Fibroblast of lung (primary cell): ENCODE results near the gene BOLA2B. TPM values are rescaled to one million over a fixed set of nuclear protein-coding genes. Genes with fewer than 3 reads are reported as not detected.
"Not testable (repeated sequence)": the region's sequence is repeated elsewhere in the genome, so short reads cannot be mapped to it uniquely, and the experiment has no call there.

Experiments
- DNase-seq, 2 donors: peaks; one replicate each; pipeline versions ENCODE4 v3.0.0 to v3.0.0-alpha.2; 2010; ENCODE audit warnings: low read depth in 2 of 2
- H2AFZ ChIP-seq: 2 replicates; pipeline ENCODE4 v1.5.1; 2012; ENCODE audit warnings: low read length, control low read depth, inconsistent platforms
- H3K27ac ChIP-seq: 2 replicates; pipeline ENCODE4 v1.5.1; 2011; ENCODE audit warnings: low read length, control low read depth; ENCODE audit not compliant: insufficient read depth
- H3K27me3 ChIP-seq: 2 replicates; pipeline ENCODE4 v1.5.1; 2011; ENCODE audit warnings: mild to moderate bottlenecking, low read length; ENCODE audit not compliant: control insufficient read depth, insufficient read depth
- H3K36me3 ChIP-seq: 2 replicates; pipeline ENCODE4 v1.5.1; 2011; ENCODE audit warnings: low read length; ENCODE audit not compliant: control insufficient read depth, insufficient read depth
- H3K4me1 ChIP-seq: 2 replicates; pipeline ENCODE4 v1.5.1; 2011; ENCODE audit warnings: low read length; ENCODE audit not compliant: control insufficient read depth, insufficient read depth; ENCODE audit errors: extremely low read depth
- H3K4me2 ChIP-seq: 2 replicates; pipeline ENCODE4 v1.5.1; 2011; ENCODE audit warnings: low read length, control low read depth; ENCODE audit not compliant: insufficient read depth; ENCODE audit errors: extremely low read depth
- H3K4me3 ChIP-seq, 4 experiments: fragments of 200-600 bp in 1 of 4; sonication (generic) in 1 of 4; replicated peaks in 1 of 4; 2 replicates each; pipeline ENCODE4 v1.5.1; 2011 to 2016; ENCODE audit warnings: low read length in 4 of 4, low read depth in 3 of 4, mild to moderate bottlenecking in 3 of 4, control low read depth in 2 of 4, inconsistent platforms in 1 of 4, mixed read lengths in 1 of 4; ENCODE audit not compliant: insufficient read depth in 1 of 4; ENCODE audit errors: control extremely low read depth in 1 of 4
- H3K79me2 ChIP-seq: 2 replicates; pipeline ENCODE4 v1.5.1; 2012; ENCODE audit warnings: mild to moderate bottlenecking, low read length, inconsistent platforms; ENCODE audit not compliant: control insufficient read depth, insufficient read depth
- H3K9ac ChIP-seq: 2 replicates; pipeline ENCODE4 v1.5.1; 2011; ENCODE audit warnings: mild to moderate bottlenecking, low read length, control low read depth; ENCODE audit not compliant: insufficient read depth
- H3K9me3 ChIP-seq: 2 replicates; pipeline ENCODE4 v1.5.1; 2012; ENCODE audit warnings: low read depth, low read length; ENCODE audit not compliant: control insufficient read depth, insufficient read depth
- H4K20me1 ChIP-seq: 2 replicates; pipeline ENCODE4 v1.5.1; 2011; ENCODE audit warnings: low read length; ENCODE audit not compliant: control insufficient read depth, insufficient read depth; ENCODE audit errors: extremely low read depth
- EZH2 ChIP-seq: IDR thresholded peaks from 2 replicates; pipeline ENCODE4 v1.5.1; 2012; ENCODE audit warnings: low read length, control low read depth, mild to moderate bottlenecking; ENCODE audit errors: missing control alignments
- polyA plus RNA-seq, 2 donors: library from polyadenylated mRNA; depleted of rRNA in 1 of 2; stranded (reverse) in 1 of 2; unstranded in 1 of 2; fragments of >200 nt; gene quantifications; 2 replicates each; pipeline ENCODE4 v1.2.1, GENCODE V29; 2011 to 2012; ENCODE audit warnings: missing spikeins in 1 of 2
- total RNA-seq: library from RNA; depleted of rRNA; stranded (reverse); fragments of >200 nt; gene quantifications from 2 replicates; pipeline ENCODE4 v1.2.1, GENCODE V29; 2014
- TF ChIP-seq, protein P1 (sequence below), 2 donors: IDR thresholded peaks in 1 of 2; conservative IDR thresholded peaks in 1 of 2; 1 replicate in 1 of 2; 2 replicates in 1 of 2; pipeline ENCODE4 v1.5.1; 2011 to 2012; ENCODE audit warnings: low read length in 2 of 2, control low read depth in 1 of 2, inconsistent platforms in 1 of 2, low read depth in 1 of 2, mild to moderate bottlenecking in 1 of 2

BOLA2B gene
- total and polyA plus RNA-seq, 2 donors (not counting 1 experiment from before 2014, with no cell fraction given) = 12.6 to 47.4 TPM

- Histone ChIP-seq H3K36me3 (no peaks in the 10 kb centered on the region), H3K27me3 (no peaks in the 10 kb centered on the region), H2AFZ (no peak overlapping the region), H3K4me2 (no peak overlapping the region), H3K9me3 (no peaks in the 10 kb centered on the region), H3K27ac (no peak overlapping the region), H4K20me1 (no peaks in the 10 kb centered on the region), H3K9ac (no peak overlapping the region), H3K4me1 (no peaks in the 10 kb centered on the region), H3K4me3 (no peak overlapping the region), H3K79me2 (no peaks in the 10 kb centered on the region)
- TF ChIP-seq EZH2 = no peak
- DNase-seq = no peak
Observed at GRCh38 chr16:30179195-30179594, 14.3 kb downstream of the BOLA2B start.

- not testable (repeated sequence) for H3K27me3 ChIP-seq, H3K9me3 ChIP-seq, H3K4me2 ChIP-seq, H3K36me3 ChIP-seq, H4K20me1 ChIP-seq, DNase-seq, H3K4me3 ChIP-seq, H2AFZ ChIP-seq, H3K4me1 ChIP-seq, H3K79me2 ChIP-seq, H3K27ac ChIP-seq, H3K9ac ChIP-seq
Observed at GRCh38 chr16:30176876-30177275, 16.6 kb downstream of the BOLA2B start.

DNA sequence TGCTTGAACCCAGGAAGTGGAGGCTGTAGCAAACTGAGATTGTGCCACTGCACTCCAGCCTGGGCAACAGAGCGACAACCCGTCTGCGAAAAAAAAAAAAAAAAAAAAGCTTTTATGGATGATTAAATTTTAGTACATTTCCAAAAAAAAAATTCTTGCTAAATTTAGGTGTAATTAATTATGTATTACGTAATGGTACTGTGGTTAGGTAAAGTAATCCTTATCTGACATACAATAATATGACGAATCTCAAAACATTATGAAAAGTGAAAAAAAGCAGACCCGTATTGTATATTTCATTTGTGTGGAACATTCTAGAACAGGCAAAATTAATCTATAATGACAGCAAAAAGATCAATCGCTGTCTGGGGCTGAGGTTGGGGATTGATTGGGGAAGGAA lies 20.4 kb downstream of the BOLA2B start:
- H3K4me2 ChIP-seq = no peak overlapping the region
- no peaks in the 10 kb centered on the region for H3K9me3 ChIP-seq
- TF ChIP-seq EZH2 = no peak
- TF ChIP-seq, protein P1, sequence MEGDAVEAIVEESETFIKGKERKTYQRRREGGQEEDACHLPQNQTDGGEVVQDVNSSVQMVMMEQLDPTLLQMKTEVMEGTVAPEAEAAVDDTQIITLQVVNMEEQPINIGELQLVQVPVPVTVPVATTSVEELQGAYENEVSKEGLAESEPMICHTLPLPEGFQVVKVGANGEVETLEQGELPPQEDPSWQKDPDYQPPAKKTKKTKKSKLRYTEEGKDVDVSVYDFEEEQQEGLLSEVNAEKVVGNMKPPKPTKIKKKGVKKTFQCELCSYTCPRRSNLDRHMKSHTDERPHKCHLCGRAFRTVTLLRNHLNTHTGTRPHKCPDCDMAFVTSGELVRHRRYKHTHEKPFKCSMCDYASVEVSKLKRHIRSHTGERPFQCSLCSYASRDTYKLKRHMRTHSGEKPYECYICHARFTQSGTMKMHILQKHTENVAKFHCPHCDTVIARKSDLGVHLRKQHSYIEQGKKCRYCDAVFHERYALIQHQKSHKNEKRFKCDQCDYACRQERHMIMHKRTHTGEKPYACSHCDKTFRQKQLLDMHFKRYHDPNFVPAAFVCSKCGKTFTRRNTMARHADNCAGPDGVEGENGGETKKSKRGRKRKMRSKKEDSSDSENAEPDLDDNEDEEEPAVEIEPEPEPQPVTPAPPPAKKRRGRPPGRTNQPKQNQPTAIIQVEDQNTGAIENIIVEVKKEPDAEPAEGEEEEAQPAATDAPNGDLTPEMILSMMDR (conservative IDR thresholded peaks at IDR 0.05 in 1 of 2, IDR thresholded peaks at IDR 0.05 in 1 of 2; ENCODE audit: low read depth in 1 of 2, low read length in 2 of 2) = no peak
- H3K79me2 ChIP-seq = no peaks in the 10 kb centered on the region
- no peak for DNase-seq
- H3K27ac ChIP-seq = no peak overlapping the region
- H3K4me3 ChIP-seq = no peak overlapping the region
- no peaks in the 10 kb centered on the region for H3K36me3 ChIP-seq
- H3K4me1 ChIP-seq = no peaks in the 10 kb centered on the region
- no peaks in the 10 kb centered on the region for H3K27me3 ChIP-seq
- no peaks in the 10 kb centered on the region for H4K20me1 ChIP-seq
- H3K9ac ChIP-seq = no peak overlapping the region
- H2AFZ ChIP-seq = no peak overlapping the region

GRCh38 chr16:30170145-30170544 lies 23.3 kb downstream of the BOLA2B start:
- H3K79me2 ChIP-seq, H3K4me1 ChIP-seq, H3K4me2 ChIP-seq, H3K36me3 ChIP-seq, H2AFZ ChIP-seq, H3K4me3 ChIP-seq, H3K27me3 ChIP-seq, DNase-seq, H4K20me1 ChIP-seq, H3K9ac ChIP-seq, H3K9me3 ChIP-seq, H3K27ac ChIP-seq: not testable (repeated sequence)

DNA sequence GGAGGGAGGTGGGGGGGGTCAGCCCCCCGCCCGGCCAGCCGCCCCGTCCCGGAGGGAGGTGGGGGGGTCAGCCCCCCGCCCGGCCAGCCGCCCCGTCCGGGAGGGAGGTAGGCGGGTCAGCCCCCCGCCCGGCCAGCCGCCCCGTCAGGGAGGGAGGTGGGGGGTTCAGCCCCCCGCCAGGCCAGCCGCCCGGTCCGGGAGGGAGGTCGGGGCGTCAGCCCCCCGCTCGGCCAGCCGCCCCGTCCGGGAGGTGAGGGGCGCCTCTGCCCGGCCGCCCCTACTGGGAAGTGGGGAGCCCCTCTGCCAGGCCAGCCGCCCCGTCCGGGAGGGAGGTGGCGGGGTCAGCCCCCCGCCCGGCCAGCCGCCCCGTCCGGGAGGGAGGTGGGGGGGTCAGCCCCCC lies 24.1 kb downstream of the BOLA2B start:
- H3K4me3 ChIP-seq, H4K20me1 ChIP-seq, DNase-seq, H3K27me3 ChIP-seq, H3K27ac ChIP-seq, H3K4me2 ChIP-seq, H3K9me3 ChIP-seq, H2AFZ ChIP-seq, H3K79me2 ChIP-seq, H3K4me1 ChIP-seq, H3K9ac ChIP-seq, H3K36me3 ChIP-seq: not testable (repeated sequence)

GRCh38 chr16:30168746-30169145 lies 24.7 kb downstream of the BOLA2B start:
- not testable (repeated sequence) for H3K9me3 ChIP-seq, H3K36me3 ChIP-seq, H3K4me2 ChIP-seq, H3K4me3 ChIP-seq, H4K20me1 ChIP-seq, H2AFZ ChIP-seq, H3K9ac ChIP-seq, H3K79me2 ChIP-seq, H3K4me1 ChIP-seq, H3K27ac ChIP-seq, DNase-seq, H3K27me3 ChIP-seq
